GM18517 (cell line): Measurements from ENCODE around the gene ZNF497.
A peak's percentile ranks its signal among the peaks of the same experiment; 100 is the strongest.
"Not testable (repeated sequence)": the region's sequence is repeated elsewhere in the genome, so short reads cannot be mapped to it uniquely, and the experiment has no call there.

Source experiments
- ATAC-seq: cut with Tn5 transposase; IDR thresholded peaks from one replicate; pipeline ENCODE4 v1.9.1; 2021; ENCODE audit warnings: mild to moderate bottlenecking, moderate library complexity; ENCODE audit not compliant: unreplicated experiment

ZNF497 gene

DNA sequence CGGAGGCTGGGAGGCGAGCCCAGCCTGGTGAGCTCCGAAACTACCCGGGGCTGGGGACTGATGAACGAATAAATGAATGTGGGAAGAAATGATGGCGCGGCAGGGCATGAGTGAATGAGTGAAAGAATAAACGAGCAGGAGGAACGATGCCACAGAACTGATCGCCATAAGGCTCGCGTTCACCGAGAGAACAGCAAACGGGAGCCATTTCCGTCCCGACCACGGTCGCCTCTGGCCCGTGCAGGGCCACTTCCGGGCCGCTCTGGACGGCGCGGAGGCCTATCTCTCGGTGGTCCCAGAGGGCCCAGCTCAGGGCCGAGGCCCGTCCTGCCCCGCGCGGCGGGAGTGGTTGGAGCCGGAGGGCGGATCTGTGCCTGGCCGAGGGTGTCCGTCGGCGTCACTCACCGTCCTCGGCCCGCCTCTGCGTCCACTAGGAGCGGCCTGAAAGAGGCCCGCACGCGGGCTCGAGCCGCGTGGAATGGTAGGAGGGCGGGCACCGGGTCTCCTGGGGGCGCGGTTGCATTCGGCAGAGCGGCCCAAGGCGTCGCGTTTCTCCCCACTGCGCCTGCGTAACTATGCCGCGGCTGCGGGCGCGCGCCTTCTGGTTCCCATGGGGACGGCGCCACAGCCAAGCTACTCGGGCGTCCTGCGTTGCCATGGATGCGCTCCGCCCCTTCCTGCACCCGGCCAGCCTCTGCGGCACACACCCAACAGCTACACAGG is at the start of gene ZNF497:
Gene ZNF497 (minus strand): TSS at position 480 of the 723 bp plus-strand sequence. CDS start 5,116 bp downstream, outside the sequence.
- peak; percentile 78 for ATAC-seq

GRCh38 chr19:58409010-58409790 is 46.6 kb upstream of the ZNF497 start:
- no peak for ATAC-seq

GRCh38 chr19:58408152-58409009 is 45.8 kb upstream of the ZNF497 start, which contains the start of gene ZNF584:
Gene ZNF584 (plus strand): TSS chr19:58408649. CDS start chr19:58409148, 499 bp downstream.
- ATAC-seq, result peak; percentile 80

GRCh38 chr19:58407658-58408151 is 45.2 kb upstream of the ZNF497 start:
- no peak for ATAC-seq

DNA sequence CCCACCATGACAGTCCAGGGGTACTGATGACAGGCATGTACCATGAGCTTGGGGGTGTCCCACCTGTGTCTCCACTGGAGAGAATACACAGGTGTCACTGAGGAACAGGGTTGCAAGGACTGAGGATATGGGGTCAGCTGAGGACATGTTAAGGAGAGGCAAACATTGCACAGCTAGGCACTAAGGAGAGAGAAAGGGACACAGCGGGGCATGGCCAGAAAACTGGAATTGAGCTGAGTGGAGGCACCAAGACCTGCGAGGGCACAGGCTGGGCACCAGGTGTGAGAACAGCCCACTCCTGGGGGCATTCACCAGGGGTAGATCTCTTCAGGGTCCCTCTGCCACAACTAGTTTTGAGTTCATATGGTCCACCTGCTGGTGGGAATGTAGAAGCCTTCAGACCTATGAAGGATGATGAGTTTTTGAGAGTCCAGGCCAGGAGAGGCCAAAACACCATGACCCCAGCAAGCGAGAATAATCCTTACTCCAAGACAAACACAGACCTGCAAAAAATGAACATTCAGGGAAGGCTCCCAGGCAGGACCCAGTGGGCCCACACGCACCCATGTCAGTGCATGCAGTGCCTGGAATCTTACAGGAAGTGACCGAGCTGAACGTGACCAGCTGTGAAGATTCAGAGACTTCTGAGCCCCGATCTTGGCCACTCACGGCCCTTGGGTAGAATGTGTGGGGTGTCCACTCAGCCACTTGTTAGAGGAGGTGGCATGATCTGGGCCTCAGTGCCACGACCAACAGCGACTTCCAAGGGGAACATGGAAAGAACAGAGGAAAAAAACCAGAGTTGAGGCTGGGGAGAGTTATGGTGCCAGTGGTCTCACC is 44.5 kb upstream of the ZNF497 start:
- ATAC-seq, result no peak

DNA sequence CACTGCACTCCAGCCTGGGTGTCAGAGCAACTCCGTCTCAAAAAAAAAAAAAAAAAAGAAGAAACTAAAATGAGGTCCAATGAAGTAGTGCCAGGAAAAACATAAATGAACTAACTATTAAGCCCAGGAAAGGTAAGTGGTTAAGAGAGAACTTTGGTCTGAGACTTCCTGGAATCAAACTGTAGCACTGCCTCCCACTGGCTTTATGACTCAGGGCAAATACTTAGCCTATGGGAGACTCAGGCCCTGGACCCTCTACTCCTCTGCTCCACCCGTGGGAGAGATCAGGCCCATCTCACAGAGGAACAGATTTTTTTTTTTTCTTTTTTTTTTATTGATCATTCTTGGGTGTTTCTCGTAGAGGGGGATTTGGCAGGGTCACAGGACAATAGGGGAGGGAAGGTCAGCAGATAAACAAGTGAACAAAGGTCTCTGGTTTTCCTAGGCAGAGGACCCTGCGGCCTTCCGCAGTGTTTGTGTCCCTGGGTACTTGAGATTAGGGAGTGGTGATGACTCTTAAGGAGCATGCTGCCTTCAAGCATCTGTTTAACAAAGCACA is 41.4 kb upstream of the ZNF497 start:
- ATAC-seq, result not testable (repeated sequence)

DNA sequence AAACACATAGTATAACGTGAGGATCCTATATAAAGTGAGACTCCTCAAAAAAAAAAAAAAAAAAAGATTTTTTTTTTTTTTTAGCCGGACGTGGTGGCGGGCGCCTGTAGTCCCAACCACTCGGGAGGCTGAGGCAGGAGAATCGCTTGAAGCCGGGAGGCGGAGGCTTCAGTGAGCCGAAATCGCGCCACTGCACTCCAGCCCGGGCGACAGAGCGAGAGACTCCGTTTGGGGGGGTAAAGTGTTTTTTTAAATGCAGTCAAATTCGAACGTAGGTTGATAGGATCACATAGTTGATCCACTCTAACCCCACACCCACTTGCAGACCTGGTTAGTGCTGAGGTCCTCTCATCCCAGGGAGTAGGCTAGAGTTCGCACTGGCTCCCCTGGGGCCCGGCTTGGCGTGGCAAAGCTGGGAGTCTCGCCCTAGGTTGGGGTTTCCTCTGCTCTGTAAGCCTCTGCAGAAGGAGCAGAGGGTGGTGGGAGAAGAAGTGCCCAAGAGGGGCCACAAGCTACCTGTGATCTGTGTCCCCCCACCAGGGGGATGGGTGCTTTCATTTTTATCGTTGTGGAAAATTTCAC is 39.4 kb upstream of the ZNF497 start:
- no peak for ATAC-seq

- peak; percentile 97 for ATAC-seq
Measured at GRCh38 chr19:58400916-58401839, 38.6 kb upstream of the ZNF497 start.

- ATAC-seq, result no peak
Measured at GRCh38 chr19:58400316-58400915, 37.9 kb upstream of the ZNF497 start.

GRCh38 chr19:58399903-58400302 is 37.4 kb upstream of the ZNF497 start:
- ATAC-seq, result no peak

- ATAC-seq, result no peak
Measured at GRCh38 chr19:58398545-58398944, 36.0 kb upstream of the ZNF497 start.

- no peak for ATAC-seq
Measured at GRCh38 chr19:58398087-58398486, 35.5 kb upstream of the ZNF497 start.

DNA sequence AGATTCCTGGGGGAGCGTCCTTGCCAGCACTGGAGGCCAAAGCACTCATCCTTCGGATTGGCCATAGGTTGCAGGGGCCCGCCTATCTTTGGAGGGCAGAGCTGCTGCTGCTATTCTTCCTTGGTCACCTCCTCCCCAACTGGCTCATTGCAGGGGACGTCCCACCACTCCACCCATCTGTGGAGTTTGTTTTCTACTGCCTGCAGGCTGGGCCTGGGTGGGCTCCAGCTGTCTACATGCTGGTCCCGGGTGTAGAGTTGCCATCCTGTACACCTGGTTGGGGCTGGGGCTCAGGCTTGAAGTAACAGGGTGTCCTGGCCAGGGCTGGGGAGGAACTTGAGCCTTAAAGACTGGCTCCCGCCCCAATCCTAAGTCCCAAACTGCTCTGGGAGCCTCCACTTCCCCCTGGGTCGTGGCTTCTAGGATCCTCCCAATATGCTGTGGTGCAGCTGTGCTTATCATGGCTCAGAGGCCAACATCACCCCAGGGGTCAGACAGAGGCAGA is 35.0 kb upstream of the ZNF497 start:
- no peak for ATAC-seq

DNA sequence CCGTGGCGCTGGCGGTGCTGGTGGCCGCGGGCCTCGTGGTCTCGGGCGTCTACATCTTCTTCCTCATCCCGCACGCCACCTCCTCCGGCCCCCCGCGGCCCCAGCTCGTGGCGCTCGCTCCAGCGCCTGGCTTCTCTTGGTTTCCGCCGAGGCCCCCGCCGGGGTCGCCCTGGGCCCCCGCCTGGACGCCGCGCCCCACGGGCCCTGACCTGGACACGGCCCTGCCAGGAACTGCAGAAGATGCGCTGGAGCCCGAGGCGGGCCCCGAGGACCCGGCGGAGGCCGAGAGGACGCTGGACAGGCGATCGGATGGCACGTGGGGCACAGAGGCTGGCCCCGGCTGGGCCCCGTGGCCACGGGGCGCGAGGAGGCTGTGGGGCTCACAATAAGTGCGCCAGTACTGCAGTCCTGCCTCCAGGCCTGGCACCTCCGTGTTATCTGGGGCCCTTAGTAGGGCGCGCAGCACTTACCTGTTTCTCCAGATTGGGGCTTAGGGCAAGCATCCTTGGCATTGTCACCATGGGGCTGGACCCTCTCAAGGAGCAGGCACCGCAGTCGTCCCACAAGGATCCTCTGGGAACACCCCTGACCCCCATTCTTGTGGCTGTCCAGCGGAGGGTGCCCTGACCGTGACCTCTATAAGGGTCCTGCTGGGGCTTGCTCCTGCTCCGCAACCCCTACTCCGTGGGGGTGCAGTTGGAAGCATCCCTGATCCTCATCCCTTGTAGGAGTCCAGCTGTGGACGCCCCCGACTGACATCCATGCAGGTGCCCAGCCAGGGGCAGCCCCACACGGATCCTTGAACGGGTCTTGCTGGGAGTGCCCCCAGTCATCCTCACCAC is 34.4 kb upstream of the ZNF497 start:
- no peak for ATAC-seq

DNA sequence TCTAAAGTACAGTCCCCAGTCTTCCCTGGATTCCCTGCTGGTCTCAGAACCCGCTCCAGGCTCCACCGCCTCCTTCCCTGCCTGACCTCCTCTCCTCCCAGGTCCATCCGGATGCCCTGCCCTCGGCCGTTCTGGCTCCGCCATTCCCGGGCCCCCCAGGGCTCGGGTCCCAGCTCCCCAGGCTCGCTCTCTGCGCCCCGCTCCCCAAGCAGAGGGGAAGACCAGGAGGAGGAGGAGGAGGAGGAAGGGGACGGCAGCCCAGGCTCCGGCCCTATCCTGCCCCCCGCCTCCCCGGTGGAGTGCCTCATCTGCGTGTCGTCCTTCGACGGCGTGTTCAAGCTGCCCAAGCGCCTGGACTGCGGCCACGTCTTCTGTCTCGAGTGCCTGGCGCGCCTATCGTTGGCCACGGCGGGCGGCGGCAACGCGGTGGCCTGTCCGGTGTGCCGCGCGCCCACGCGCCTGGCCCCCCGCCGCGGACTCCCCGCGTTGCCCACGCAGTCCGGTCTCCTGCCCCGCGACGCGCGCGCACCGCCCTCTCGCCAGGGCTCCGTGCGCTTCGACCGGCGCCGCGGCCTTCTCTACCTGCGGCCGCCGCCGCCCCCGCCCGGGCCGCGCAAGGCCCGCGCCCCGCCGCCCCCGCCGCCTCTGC is 33.6 kb upstream of the ZNF497 start:
- no peak for ATAC-seq

- no peak for ATAC-seq
Measured at GRCh38 chr19:58395220-58395978, 32.8 kb upstream of the ZNF497 start, which contains the start of gene RNF225. Gene RNF225 (plus strand): TSS chr19:58395656. CDS start chr19:58396090, 434 bp downstream.
